Choroid plexus epithelial cell (primary cell): Measurements from ENCODE around the gene USP36.
A peak's percentile ranks its signal among the peaks of the same experiment; 100 is the strongest.

ENCODE experiments used
- DNase-seq: peaks from one replicate; pipeline ENCODE4 v3.0.0-alpha.2; 2010; ENCODE audit warnings: low read depth
- H3K4me3 ChIP-seq: 2 replicates; pipeline ENCODE4 v1.5.1; 2011; ENCODE audit warnings: low read depth, mild to moderate bottlenecking, control low read depth, low read length, moderate library complexity
- CTCF ChIP-seq: conservative IDR thresholded peaks from 2 replicates; pipeline ENCODE4 v1.5.1; 2011; ENCODE audit warnings: low read depth, mild to moderate bottlenecking, control low read depth, inconsistent platforms, low read length, moderate library complexity

USP36 gene

GRCh38 chr17:78817123-78817522 is 23.5 kb downstream of the USP36 start:
- DNase-seq, result no peak
- no peak for TF ChIP-seq CTCF
- no peak overlapping the region for H3K4me3 ChIP-seq

DNA sequence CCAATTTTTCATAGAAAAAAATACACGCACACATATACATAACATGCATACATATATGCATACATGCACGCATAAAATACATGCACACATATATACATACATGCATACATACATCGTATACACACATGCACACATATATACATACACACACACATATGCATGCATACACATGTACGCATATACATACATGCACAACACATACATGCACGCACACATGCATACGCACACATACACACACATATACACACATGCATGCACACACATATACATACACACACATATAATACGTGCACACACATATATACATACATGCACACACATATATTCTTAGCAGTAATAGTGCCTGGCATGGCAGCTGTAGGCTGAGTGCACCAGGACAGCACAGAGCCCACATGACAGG is 24.9 kb downstream of the USP36 start:
- no peak overlapping the region for H3K4me3 ChIP-seq
- DNase-seq, result no peak
- TF ChIP-seq CTCF, result no peak

- no peak for TF ChIP-seq CTCF
- DNase-seq, result no peak
- no peak overlapping the region for H3K4me3 ChIP-seq
Measured at GRCh38 chr17:78812855-78813254, 27.8 kb downstream of the USP36 start.

DNA sequence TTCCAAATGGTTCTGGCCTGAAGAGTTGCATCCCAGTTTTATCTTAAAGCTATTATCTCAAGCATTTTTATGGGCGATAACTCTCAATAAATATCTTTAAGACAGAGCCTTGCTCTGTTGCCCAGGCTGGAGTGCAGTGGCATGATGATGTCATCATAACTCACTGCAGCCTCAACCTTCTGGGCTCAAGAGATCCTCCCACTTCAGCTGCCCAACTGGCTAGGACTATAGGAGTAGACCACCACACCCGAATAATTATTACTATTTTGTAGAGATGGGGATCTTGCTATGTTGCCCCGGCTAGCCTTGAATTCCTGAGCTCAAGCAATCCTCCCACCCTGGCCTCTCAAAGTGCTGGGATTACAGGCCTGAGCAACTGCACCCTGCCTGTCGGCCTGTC is 32.5 kb downstream of the USP36 start:
- no peak for DNase-seq
- no peak overlapping the region for H3K4me3 ChIP-seq
- no peak for TF ChIP-seq CTCF

- no peak for DNase-seq
- TF ChIP-seq CTCF, result peak; percentile 13
- H3K4me3 ChIP-seq, result no peak overlapping the region
Measured at GRCh38 chr17:78806451-78806850, 34.2 kb downstream of the USP36 start.

- no peak overlapping the region for H3K4me3 ChIP-seq
- no peak for TF ChIP-seq CTCF
- no peak for DNase-seq
Measured at GRCh38 chr17:78805301-78805700, 35.3 kb downstream of the USP36 start.

DNA sequence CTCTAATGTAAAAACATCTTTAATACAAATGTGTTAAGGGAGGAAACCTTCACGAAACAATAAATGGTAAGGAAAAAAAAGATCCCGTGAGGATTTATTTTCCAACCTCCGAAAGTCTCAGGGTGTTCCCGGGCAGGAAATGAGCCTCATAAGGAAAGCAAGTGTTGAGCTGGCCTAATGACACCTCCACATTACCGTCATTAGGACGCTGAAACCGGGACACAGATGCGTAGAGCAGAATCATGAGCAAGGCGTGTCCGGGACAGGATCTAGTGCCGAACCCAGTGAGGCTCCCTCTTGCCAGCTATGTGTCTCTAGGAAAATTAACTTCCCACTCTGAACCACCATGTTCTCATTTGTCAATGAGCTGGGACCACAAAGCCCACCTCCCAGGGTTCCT is 35.8 kb downstream of the USP36 start:
- no peak for TF ChIP-seq CTCF
- no peak overlapping the region for H3K4me3 ChIP-seq
- DNase-seq, result no peak
